HepG2 (cell line): Measurements from ENCODE around the gene PPP1R12C. TPM values are rescaled to one million over a fixed set of nuclear protein-coding genes. Genes with fewer than 3 reads are reported as not detected.

Experiments used
- CHD4 ChIP-seq: fragments of 200-600 bp; sonication (generic); IDR thresholded peaks from 2 replicates; pipeline ENCODE4 v1.7.0; 2017; ENCODE audit warnings: mild to moderate bottlenecking, low read length, borderline replicate concordance
- FIP1L1 ChIP-seq: fragments of 200-400 bp; formaldehyde crosslinking; IDR thresholded peaks from 2 replicates; pipeline ENCODE4 v1.6.1; 2018; ENCODE audit warnings: low read depth, mild to moderate bottlenecking, low read length, moderate library complexity, borderline replicate concordance; ENCODE audit not compliant: insufficient read depth
- KLF9 ChIP-seq: IDR thresholded peaks from 2 replicates; pipeline ENCODE4 v1.6.1; 2016; ENCODE audit warnings: low read depth
- KMT2A ChIP-seq: sonication (generic); formaldehyde crosslinking; IDR thresholded peaks from 2 replicates; pipeline ENCODE4 v1.4.0; 2020; ENCODE audit warnings: missing genetic modification reagents
- MYPOP ChIP-seq: sonication (generic); formaldehyde crosslinking; IDR thresholded peaks from 2 replicates; pipeline ENCODE4 v1.8.1; 2023; ENCODE audit warnings: mild to moderate bottlenecking, moderate library complexity, missing genetic modification reagents
- NPAS2 ChIP-seq: sonication (generic); formaldehyde crosslinking; IDR thresholded peaks from 2 replicates; pipeline ENCODE4 v1.8.0; 2022; ENCODE audit warnings: mild to moderate bottlenecking, missing genetic modification reagents, borderline replicate concordance
- ONECUT2 ChIP-seq: sonication (generic); formaldehyde crosslinking; IDR thresholded peaks from 2 replicates; pipeline ENCODE4 v1.4.0; 2020; ENCODE audit warnings: missing genetic modification reagents
- SOX13 ChIP-seq, 3 experiments: fragments of 450-650 bp in 1 of 3; sonication (generic) in 1 of 3; formaldehyde crosslinking in 1 of 3; IDR thresholded peaks in 2 of 3; conservative IDR thresholded peaks in 1 of 3; 2 replicates each; pipeline versions ENCODE4 v1.5.0 to v1.6.1; 2016 to 2020; ENCODE audit warnings: antibody characterized with exemption in 1 of 3, mild to moderate bottlenecking in 1 of 3, missing compliant biosample characterization in 1 of 3, missing genetic modification reagents in 1 of 3, moderate library complexity in 1 of 3
- SOX6 ChIP-seq, 2 experiments: fragments of 450-650 bp in 1 of 2; sonication (generic) in 1 of 2; formaldehyde crosslinking in 1 of 2; IDR thresholded peaks; 2 replicates each; pipeline versions ENCODE4 v1.4.0 to v1.6.1; 2017 to 2020; ENCODE audit warnings: antibody characterized with exemption in 1 of 2, mild to moderate bottlenecking in 1 of 2, missing genetic modification reagents in 1 of 2
- USF2 ChIP-seq, 2 experiments: sonication (generic) in 1 of 2; formaldehyde crosslinking in 1 of 2; IDR thresholded peaks; 2 replicates each; pipeline versions ENCODE4 v1.5.1 to v1.6.1; 2011 to 2020; ENCODE audit warnings: borderline replicate concordance in 1 of 2, low read depth in 1 of 2, low read length in 1 of 2, mild to moderate bottlenecking in 1 of 2, missing genetic modification reagents in 1 of 2, moderate library complexity in 1 of 2
- ZBED4 ChIP-seq: sonication (generic); formaldehyde crosslinking; IDR thresholded peaks from 2 replicates; pipeline ENCODE4 v1.4.0; 2020; ENCODE audit warnings: missing genetic modification reagents, borderline replicate concordance
- ZNF10 ChIP-seq: sonication (generic); formaldehyde crosslinking; IDR thresholded peaks from 2 replicates; pipeline ENCODE4 v1.4.0; 2020; ENCODE audit warnings: mild to moderate bottlenecking, low read depth, missing genetic modification reagents, borderline replicate concordance
- ZNF292 ChIP-seq: sonication (generic); formaldehyde crosslinking; IDR thresholded peaks from 2 replicates; pipeline ENCODE4 v1.8.1; 2022; ENCODE audit warnings: mild to moderate bottlenecking, low read depth, missing genetic modification reagents, borderline replicate concordance
- ZNF496 ChIP-seq: sonication (generic); formaldehyde crosslinking; IDR thresholded peaks from 2 replicates; pipeline ENCODE4 v1.8.1; 2023; ENCODE audit warnings: mild to moderate bottlenecking, moderate library complexity, missing genetic modification reagents; ENCODE audit not compliant: insufficient replicate concordance
- ZNF556 ChIP-seq: sonication (generic); formaldehyde crosslinking; IDR thresholded peaks from 2 replicates; pipeline ENCODE4 v1.4.0; 2020; ENCODE audit warnings: mild to moderate bottlenecking, missing genetic modification reagents, borderline replicate concordance
- ZNF674 ChIP-seq: sonication (generic); formaldehyde crosslinking; IDR thresholded peaks from 2 replicates; pipeline ENCODE4 v1.5.0; 2020; ENCODE audit warnings: low read depth, mild to moderate bottlenecking, missing genetic modification reagents
- ZNF781 ChIP-seq: sonication (generic); formaldehyde crosslinking; IDR thresholded peaks from 2 replicates; pipeline ENCODE4 v1.5.1; 2020; ENCODE audit warnings: borderline replicate concordance, mild to moderate bottlenecking, missing genetic modification reagents; ENCODE audit errors: not compliant biosample characterization
- ZNF841 ChIP-seq: sonication (generic); formaldehyde crosslinking; IDR thresholded peaks from 2 replicates; pipeline ENCODE4 v1.8.1; 2023; ENCODE audit warnings: missing genetic modification reagents, borderline replicate concordance
- polyA plus RNA-seq, 8 experiments: library from polyadenylated mRNA; depleted of rRNA in 3 of 8; stranded (reverse) in 7 of 8; unstranded in 1 of 8; fragments of >200 nt; fragmentation: Illumina TruSeq in 4 of 8; extraction: Trizol in 4 of 8; gene quantifications; 2 replicates each; pipeline versions ENCODE4 v1.2.1 to v1.2.3, GENCODE V29; 2011 to 2016; ENCODE audit warnings: low read depth in 4 of 8, missing spikeins in 1 of 8, mixed read lengths in 1 of 8; ENCODE audit not compliant: insufficient read depth in 1 of 8
- total RNA-seq, 5 experiments: library from RNA; depleted of rRNA; stranded (reverse); fragments of >200 nt; fragmentation: Illumina TruSeq; extraction: Trizol; gene quantifications; 2 replicates each; pipeline ENCODE4 v1.2.3, GENCODE V29; 2016; ENCODE audit warnings: low read depth in 1 of 5

The PPP1R12C gene
- total and polyA plus RNA-seq, 2 of the 13 experiments (the other 11 are each of a cell fraction or from before 2014, with no cell fraction given) = 29.7 to 30.3 TPM

GRCh38 chr19:55116232-55116858 lies 1.1 kb downstream of the PPP1R12C start (continued):
- TF ChIP-seq ZBED4 (CRISPR knock-in tag) (no peak), ZNF674 (CRISPR knock-in tag) (no peak), MYPOP (CRISPR knock-in tag) (no peak), ZNF496 (CRISPR knock-in tag) (no peak), FIP1L1 (no peak), ZNF10 (CRISPR knock-in tag) (no peak), USF2 (IDR thresholded peaks at IDR 0.05; ENCODE audit: low read depth, low read length) (peak; percentile 69), USF2 (CRISPR knock-in tag; IDR thresholded peaks at IDR 0.05; ENCODE audit: borderline replicate concordance) (peak; percentile 70; the same call in 1 of the 2 replicates), ONECUT2 (CRISPR knock-in tag) (no peak), SOX6 (IDR thresholded peaks at IDR 0.05) (no peak), SOX6 (CRISPR knock-in tag; IDR thresholded peaks at IDR 0.05) (no peak), ZNF556 (CRISPR knock-in tag) (peak; percentile 60; the same call in 1 of the 2 replicates), KLF9 (no peak), NPAS2 (CRISPR knock-in tag) (no peak), SOX13 (IDR thresholded peaks at IDR 0.05) (no peak), SOX13 (CRISPR knock-in tag; conservative IDR thresholded peaks at IDR 0.05 in 1 of 2, IDR thresholded peaks at IDR 0.05 in 1 of 2) (no peak), ZNF781 (no peak), ZNF292 (CRISPR knock-in tag) (0 out of 2 replicates have a peak, but pooled peaks have one; percentile 47), KMT2A (CRISPR knock-in tag) (no peak), CHD4 (no peak), ZNF841 (CRISPR knock-in tag) (no peak)
